Measurements from ENCODE around the gene VPS37D.
A peak's percentile ranks its signal among the peaks of the same experiment; 100 is the strongest.

VPS37D gene

DNA sequence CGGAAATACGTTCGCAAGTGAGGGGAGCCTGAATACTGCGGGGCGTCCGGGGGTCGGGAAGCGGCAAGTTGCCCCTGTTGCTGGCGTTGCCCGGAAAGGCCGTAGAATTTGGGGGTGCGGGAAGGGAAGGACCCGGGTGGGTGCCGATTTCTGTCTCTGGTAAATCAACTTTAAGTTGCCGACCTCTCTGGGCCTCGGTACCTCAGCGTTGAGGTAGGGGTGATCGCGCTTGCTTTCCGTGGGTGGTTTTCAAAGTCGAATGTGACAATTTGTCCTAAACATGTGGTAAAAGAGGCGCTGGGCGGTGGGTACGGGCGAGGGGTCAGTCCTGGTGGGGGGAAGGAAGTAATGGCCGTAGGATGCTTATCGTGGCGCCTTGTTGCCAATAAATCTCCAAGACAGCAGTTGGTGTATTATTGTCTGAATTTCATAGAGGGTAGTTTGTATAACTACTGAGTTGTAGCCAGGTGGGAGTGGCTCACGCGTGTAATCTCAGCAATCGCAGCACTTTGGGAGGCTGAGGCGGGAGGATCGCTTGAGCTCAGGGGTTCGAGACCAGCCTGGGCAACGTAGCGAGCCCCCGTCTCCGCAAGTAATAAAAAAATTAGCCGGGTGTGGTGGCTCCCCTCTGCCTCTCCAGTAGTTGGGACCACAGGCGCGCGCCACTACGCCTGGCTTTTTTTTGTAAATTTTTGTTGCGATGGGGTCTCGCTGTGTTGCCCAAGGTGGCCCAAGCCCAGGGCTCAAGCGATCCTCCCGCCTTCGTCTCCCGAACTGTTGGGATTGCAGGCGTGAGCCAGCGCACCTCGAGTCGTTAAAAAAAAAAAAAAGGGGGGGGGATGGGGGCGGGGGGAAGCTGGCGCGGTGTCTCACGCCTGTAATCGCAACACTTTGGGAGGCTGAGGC lies 16.4 kb downstream of the VPS37D start:
- no peaks in the 10 kb centered on the region for H4K20me1 ChIP-seq (ENCODE audit: low read depth, low read length)
- H3K36me3 ChIP-seq (ENCODE audit: low read length) = no peaks in the 10 kb centered on the region
- TF ChIP-seq, protein P1, sequence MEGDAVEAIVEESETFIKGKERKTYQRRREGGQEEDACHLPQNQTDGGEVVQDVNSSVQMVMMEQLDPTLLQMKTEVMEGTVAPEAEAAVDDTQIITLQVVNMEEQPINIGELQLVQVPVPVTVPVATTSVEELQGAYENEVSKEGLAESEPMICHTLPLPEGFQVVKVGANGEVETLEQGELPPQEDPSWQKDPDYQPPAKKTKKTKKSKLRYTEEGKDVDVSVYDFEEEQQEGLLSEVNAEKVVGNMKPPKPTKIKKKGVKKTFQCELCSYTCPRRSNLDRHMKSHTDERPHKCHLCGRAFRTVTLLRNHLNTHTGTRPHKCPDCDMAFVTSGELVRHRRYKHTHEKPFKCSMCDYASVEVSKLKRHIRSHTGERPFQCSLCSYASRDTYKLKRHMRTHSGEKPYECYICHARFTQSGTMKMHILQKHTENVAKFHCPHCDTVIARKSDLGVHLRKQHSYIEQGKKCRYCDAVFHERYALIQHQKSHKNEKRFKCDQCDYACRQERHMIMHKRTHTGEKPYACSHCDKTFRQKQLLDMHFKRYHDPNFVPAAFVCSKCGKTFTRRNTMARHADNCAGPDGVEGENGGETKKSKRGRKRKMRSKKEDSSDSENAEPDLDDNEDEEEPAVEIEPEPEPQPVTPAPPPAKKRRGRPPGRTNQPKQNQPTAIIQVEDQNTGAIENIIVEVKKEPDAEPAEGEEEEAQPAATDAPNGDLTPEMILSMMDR (IDR thresholded peaks at IDR 0.05; ENCODE audit: insufficient read depth, low read length, poor library complexity, severe bottlenecking) = no peak
- no peak for TF ChIP-seq EZH2phosphoT487 (conservative IDR thresholded peaks at IDR 0.05; ENCODE audit: low read length)
- no peaks in the 10 kb centered on the region for H3K9me2 ChIP-seq (replicated peaks; ENCODE audit: insufficient read depth, low read length)
- H3K4me2 ChIP-seq (ENCODE audit: low read depth, low read length, poor library complexity, severe bottlenecking) = peak overlapping the region; percentile 64
- peak overlapping the region; percentile 86 for H3K9ac ChIP-seq (ENCODE audit: low read length)
- peak overlapping the region; percentile 90 for H2AFZ ChIP-seq (ENCODE audit: low read depth, low read length, severe bottlenecking)
- H3F3A ChIP-seq (ENCODE audit: insufficient read depth) = no peaks in the 10 kb centered on the region
- H3K27me3 ChIP-seq (ENCODE audit: low read length) = no peaks in the 10 kb centered on the region
- H3K27ac ChIP-seq (ENCODE audit: low read depth, low read length) = peak overlapping the region; percentile 20; the same call in 1 of the 2 replicates
- peaks cover 64% of the 10 kb centered on the region for H3K79me2 ChIP-seq (ENCODE audit: insufficient read depth, low read length)
- H3K4me3 ChIP-seq (ENCODE audit: insufficient read depth, low read length, poor library complexity, severe bottlenecking) = peak overlapping the region; percentile 83
- no peaks in the 10 kb centered on the region for H3K9me3 ChIP-seq (ENCODE audit: insufficient read depth, low read length)

DNA sequence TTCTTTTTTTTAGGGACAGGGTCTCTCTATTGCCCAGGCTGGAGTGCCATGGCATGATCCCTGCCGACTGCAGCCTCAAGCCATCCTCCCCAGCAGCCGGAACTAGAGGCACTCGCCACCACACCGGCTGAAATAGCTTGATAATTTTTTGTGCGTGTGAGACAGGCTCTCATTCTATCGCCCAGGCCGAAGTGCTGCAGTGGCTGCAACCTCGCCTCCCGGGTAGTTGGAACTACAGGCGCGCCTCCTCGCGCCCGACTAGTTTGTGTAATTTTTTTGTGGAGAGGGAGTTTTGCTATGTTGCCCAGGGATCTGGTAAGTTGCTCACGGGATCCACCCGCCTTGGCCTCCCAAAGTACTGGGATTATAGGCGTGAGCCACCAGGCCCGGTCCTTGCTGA lies 17.7 kb downstream of the VPS37D start:
- H3K4me2 ChIP-seq (ENCODE audit: low read depth, low read length, poor library complexity, severe bottlenecking) = no peak overlapping the region
- H3K27ac ChIP-seq (ENCODE audit: low read depth, low read length) = no peak overlapping the region
- no peak overlapping the region for H3K4me3 ChIP-seq (ENCODE audit: insufficient read depth, low read length, poor library complexity, severe bottlenecking)
- TF ChIP-seq, protein P1 (IDR thresholded peaks at IDR 0.05; ENCODE audit: insufficient read depth, low read length, poor library complexity, severe bottlenecking) = no peak
- no peak for TF ChIP-seq EZH2phosphoT487 (conservative IDR thresholded peaks at IDR 0.05; ENCODE audit: low read length)
- no peaks in the 10 kb centered on the region for H4K20me1 ChIP-seq (ENCODE audit: low read depth, low read length)
- no peak overlapping the region for H3K9ac ChIP-seq (ENCODE audit: low read length)
- H2AFZ ChIP-seq (ENCODE audit: low read depth, low read length, severe bottlenecking) = no peak overlapping the region
- no peaks in the 10 kb centered on the region for H3K27me3 ChIP-seq (ENCODE audit: low read length)
- no peaks in the 10 kb centered on the region for H3K36me3 ChIP-seq (ENCODE audit: low read length)
- no peaks in the 10 kb centered on the region for H3K9me3 ChIP-seq (ENCODE audit: insufficient read depth, low read length)
- H3K79me2 ChIP-seq (ENCODE audit: insufficient read depth, low read length) = peaks cover 59% of the 10 kb centered on the region
- no peaks in the 10 kb centered on the region for H3F3A ChIP-seq (ENCODE audit: insufficient read depth)
- H3K9me2 ChIP-seq (replicated peaks; ENCODE audit: insufficient read depth, low read length) = no peaks in the 10 kb centered on the region

DNA sequence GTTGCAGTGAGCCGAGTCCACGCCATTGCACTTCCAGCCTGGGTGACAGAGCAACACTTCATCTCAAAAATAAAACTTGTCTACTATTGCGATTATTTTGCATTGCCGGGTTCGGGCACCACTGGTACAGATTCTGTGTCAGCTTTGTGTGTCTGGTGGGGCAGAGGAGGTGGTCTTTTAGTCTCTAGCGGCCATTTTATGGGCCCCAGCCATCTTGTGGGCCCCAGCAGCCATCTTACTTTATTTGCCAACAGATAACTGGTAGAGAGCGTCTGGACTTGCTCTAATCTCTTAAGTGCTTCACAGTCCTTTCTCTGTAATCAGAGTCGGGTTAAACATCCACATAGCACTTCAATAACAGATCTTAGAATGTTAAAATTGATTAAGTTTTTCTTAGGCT lies 20.7 kb downstream of the VPS37D start:
- H3K79me2 ChIP-seq (ENCODE audit: insufficient read depth, low read length) = peaks cover 33% of the 10 kb centered on the region

More for the DNA sequence above, 20.7 kb downstream of the VPS37D start:
- Histone ChIP-seq H3K9ac (ENCODE audit: low read length) (no peak overlapping the region), H4K20me1 (ENCODE audit: low read depth, low read length) (no peaks in the 10 kb centered on the region), H3K36me3 (ENCODE audit: low read length) (no peaks in the 10 kb centered on the region), H3K9me3 (ENCODE audit: insufficient read depth, low read length) (no peaks in the 10 kb centered on the region), H3K9me2 (replicated peaks; ENCODE audit: insufficient read depth, low read length) (no peaks in the 10 kb centered on the region), H3K27me3 (ENCODE audit: low read length) (no peaks in the 10 kb centered on the region), H3K27ac (ENCODE audit: low read depth, low read length) (no peak overlapping the region), H2AFZ (ENCODE audit: low read depth, low read length, severe bottlenecking) (no peak overlapping the region), H3K4me3 (ENCODE audit: insufficient read depth, low read length, poor library complexity, severe bottlenecking) (no peak overlapping the region), H3F3A (ENCODE audit: insufficient read depth) (no peaks in the 10 kb centered on the region), H3K4me2 (ENCODE audit: low read depth, low read length, poor library complexity, severe bottlenecking) (no peak overlapping the region)
- TF ChIP-seq, protein P1 (IDR thresholded peaks at IDR 0.05; ENCODE audit: insufficient read depth, low read length, poor library complexity, severe bottlenecking) = no peak
- TF ChIP-seq EZH2phosphoT487 (conservative IDR thresholded peaks at IDR 0.05; ENCODE audit: low read length) = no peak

Measured in SU-DHL-6 (cell line).